SIG-M5 treated with dmso at 0.1 percent for 504 hours (cell line): ENCODE measurements around the gene MAML2.
A peak's percentile ranks its signal among the peaks of the same experiment; 100 is the strongest.

Source experiments
- DNase-seq: peaks from one replicate; lab custom pipeline; 2025; ENCODE audit not compliant: unreplicated experiment; lab: John Stamatoyannopoulos, UW

The MAML2 gene

GRCh38 chr11:96054870-96055705, 287.9 kb downstream of the MAML2 start:
- peak; percentile 41 for DNase-seq

- peak; percentile 15 for DNase-seq
Measured at GRCh38 chr11:96052921-96053651, 289.9 kb downstream of the MAML2 start.

- DNase-seq, result no peak
Measured at GRCh38 chr11:96051820-96052219, 291.2 kb downstream of the MAML2 start.

DNA sequence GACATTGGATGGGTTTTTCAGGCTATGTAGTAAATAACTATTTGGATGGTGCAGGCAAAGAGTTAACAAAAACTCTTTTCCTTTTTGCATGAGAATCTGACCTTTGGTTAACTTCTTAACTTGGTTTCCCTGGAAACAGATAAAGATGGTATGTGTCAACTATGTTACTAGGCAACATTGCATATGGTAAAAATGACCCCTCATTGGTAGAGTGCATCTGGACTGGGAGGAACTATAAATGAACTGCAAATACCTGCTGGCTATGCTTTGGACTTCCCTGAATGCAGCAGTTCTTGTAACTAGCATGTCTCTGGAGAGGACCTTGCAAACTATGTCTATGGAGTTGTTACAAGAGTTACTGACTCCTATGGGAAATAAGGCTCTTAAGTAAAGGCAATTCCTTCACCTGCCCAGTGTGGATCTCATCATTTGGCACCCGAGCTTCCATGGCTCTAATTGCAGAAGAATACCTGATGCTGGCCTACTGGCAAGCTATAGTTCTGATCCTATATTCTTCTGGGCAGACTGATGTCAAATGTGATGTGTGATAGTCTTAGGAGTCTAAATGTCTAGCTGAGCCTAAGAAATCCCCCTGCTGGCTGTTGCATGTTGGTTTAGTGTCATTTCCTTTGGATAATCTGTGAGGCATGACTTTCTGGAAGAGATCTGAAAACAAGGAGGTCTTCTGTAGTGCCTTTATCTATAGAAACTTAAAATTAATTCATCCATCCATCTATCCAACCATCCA, 292.4 kb downstream of the MAML2 start:
- DNase-seq, result peak; percentile 2

- no peak for DNase-seq
Measured at GRCh38 chr11:96049426-96049825, 293.6 kb downstream of the MAML2 start.

GRCh38 chr11:96045622-96046456, 297.2 kb downstream of the MAML2 start:
- DNase-seq, result no peak

DNA sequence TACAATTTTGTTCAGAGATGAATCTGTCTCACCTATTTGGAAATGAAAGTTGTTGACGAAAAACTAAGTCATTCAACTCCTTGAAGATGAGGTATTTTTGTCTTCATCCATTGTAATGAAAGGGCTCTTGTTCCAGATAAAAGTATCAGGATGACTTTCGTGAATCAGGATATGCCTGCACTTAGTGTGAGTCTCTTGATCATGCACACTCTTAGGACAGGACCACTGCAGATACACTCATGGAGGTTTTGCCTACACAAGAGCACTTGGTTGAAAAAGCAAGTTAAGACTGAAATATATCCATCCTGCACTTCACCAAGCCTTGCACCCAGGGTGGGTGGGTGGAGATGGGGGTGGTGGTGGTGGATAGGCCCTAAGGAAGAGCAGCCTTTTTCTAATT, 298.2 kb downstream of the MAML2 start:
- DNase-seq, result no peak

DNA sequence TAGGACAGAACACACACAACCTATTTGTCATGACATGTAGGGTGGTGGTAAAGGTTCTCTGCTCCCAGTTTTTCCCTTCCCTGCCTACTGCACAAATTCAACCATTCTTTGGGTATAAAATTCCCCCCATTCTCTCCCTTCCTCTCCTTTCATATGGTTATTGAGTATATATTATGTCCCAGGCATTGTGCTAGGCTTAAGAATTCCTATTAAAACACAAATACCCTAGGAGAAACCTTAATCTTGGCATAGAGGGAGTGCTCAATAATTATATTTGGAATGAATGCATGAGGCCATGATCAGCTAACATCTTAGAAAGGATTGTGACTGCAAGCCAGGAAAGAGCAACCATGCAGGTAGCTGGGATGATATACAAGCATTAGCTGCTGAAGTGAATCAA, 298.7 kb downstream of the MAML2 start:
- no peak for DNase-seq

- DNase-seq, result no peak
Measured at GRCh38 chr11:96043291-96043690, 299.7 kb downstream of the MAML2 start.

DNA sequence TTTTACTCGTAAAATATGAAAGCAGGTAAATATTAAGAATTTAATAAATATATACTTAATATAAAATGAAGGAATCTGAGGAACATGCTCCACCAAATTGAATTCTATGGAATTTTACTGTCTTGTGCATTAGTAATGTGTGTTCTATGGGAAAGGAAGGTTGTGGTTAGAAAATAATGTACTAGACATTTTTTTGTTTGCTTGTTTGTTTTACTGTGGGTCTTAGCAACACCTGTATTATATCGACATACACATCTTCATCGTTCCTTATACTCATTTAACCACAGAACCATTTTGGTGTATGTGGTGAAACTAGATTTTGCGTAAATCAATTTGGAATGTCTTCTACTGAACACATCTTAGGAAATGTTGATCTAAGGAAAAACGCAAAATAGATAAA, 304.9 kb downstream of the MAML2 start:
- DNase-seq, result no peak

GRCh38 chr11:96037405-96037949, 305.5 kb downstream of the MAML2 start:
- no peak for DNase-seq

- DNase-seq, result no peak
Measured at GRCh38 chr11:96036863-96037262, 306.1 kb downstream of the MAML2 start.

GRCh38 chr11:96035740-96036078, 307.3 kb downstream of the MAML2 start:
- no peak for DNase-seq

DNA sequence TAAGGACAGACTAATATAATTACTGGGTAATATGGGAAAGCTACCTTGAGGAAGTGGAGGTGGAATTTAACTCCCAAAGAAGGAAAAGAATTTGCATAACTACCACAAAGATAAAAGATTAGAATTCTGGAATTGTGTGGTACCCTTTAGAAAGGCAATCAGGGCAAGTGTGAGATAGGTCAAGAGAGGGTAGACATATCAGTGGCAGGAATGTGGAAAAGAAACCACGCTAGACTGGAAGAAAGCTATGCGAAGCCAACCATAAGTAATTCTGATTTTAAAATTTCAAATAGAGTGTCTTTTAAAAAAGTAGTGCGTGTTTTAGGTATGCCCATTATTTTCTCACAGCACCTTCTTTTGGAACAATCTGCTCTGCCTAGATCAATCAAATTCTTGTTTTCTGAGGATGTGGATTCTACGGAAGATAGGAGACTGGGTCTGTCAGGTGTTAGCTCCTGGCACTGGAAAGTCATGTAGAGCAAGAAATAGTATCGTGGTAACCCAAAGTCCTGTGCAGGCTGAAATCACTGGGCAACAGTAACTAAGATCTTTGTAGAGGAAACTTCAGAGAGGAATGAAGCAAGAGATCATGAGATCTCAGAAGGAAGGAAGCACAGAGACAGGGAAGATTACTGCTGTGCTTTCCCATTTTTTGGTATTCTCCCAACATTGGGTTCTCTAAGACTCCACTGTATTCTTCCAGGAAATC, 307.8 kb downstream of the MAML2 start:
- no peak for DNase-seq

GRCh38 chr11:96033599-96033998, 309.4 kb downstream of the MAML2 start:
- DNase-seq, result no peak

DNA sequence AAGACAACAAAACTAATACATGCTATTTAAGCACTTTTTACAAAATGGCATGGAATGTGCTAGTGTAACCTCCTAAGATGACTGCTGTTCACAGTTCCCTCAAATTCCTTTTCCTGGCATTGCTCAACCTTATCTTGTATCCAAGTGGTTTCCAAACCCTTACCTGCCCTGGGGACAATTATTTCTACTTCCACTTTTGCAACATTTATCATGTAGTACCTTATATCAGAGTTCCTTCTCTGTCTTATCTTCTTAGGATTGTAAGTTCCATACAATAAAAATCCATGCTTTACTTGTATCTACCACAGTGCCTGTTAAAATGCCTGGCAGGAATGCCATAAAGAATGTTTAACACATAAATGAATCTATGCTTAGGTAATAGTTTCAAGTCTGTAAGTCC, 309.9 kb downstream of the MAML2 start:
- no peak for DNase-seq

DNA sequence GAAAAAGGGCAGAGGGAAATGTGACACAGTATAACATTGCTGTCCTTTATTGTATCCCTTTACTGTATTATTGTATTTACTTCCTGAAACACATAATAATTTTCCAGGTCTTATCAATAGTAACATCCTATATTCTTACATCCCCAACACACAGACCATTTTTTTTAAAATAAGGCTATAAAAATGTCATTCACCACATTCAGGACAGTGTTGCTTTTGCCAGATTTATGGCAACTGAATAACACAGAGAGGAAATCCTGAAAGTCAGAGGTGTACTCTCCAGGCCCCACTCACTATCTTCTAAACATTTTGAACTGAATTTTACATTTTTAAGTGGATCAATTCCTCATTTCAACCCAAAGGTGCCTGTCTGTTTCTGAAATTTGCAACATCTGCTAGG, 314.2 kb downstream of the MAML2 start:
- DNase-seq, result no peak

- DNase-seq, result no peak
Measured at GRCh38 chr11:96027021-96027420, 316.0 kb downstream of the MAML2 start.

DNA sequence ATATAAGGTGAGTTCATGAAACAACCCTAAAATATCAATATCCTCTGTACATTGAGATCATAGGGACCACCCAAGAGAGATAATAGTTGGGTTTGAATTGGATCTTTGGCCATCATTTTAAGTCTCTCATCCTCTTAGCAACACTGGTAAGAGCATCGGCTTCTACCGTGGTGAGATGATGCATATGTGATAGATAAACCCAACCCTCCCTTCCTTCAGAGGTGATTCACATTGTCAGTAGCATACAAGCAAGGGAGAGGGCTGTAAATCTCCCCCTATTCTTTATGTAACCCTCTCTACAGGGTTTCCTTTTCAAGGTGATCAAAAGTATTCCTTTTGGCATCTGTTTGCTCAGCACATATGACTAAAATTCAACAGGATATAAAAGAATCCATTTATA, 316.7 kb downstream of the MAML2 start:
- DNase-seq, result no peak

- no peak for DNase-seq
Measured at GRCh38 chr11:96024666-96025065, 318.3 kb downstream of the MAML2 start.
